Hepatocyte (in vitro differentiated cells): ENCODE measurements around the gene ART3. TPM values are rescaled to one million over a fixed set of nuclear protein-coding genes. Genes with fewer than 3 reads are reported as not detected.
"Not testable (repeated sequence)": the region's sequence is repeated elsewhere in the genome, so short reads cannot be mapped to it uniquely, and the experiment has no call there.

ENCODE experiments used
- DNase-seq: peaks from one replicate; pipeline ENCODE4 v3.0.0-alpha.2; 2016; ENCODE audit warnings: low spot score
- H2AFZ ChIP-seq: fragments of 200-600 bp; sonication (generic); 2 replicates; pipeline ENCODE4 v1.6.0; 2016; ENCODE audit warnings: antibody characterized with exemption, mild to moderate bottlenecking
- H3K27ac ChIP-seq: fragments of 200-600 bp; sonication (generic); 2 replicates; pipeline ENCODE4 v1.5.1; 2016; ENCODE audit warnings: mild to moderate bottlenecking
- H3K27me3 ChIP-seq: fragments of 200-600 bp; sonication (generic); 2 replicates; pipeline ENCODE4 v1.6.1; 2016
- H3K36me3 ChIP-seq: fragments of 200-600 bp; sonication (generic); replicated peaks from 2 replicates; pipeline ENCODE4 v1.5.1; 2016; ENCODE audit warnings: low read depth; ENCODE audit not compliant: insufficient read depth
- H3K4me1 ChIP-seq: fragments of 200-600 bp; sonication (generic); 2 replicates; pipeline ENCODE4 v1.5.1; 2016; ENCODE audit warnings: mild to moderate bottlenecking, moderate library complexity; ENCODE audit not compliant: insufficient read depth
- H3K4me2 ChIP-seq: fragments of 200-600 bp; sonication (generic); 2 replicates; pipeline ENCODE4 v1.6.0; 2016
- H3K4me3 ChIP-seq: fragments of 200-600 bp; sonication (generic); 2 replicates; pipeline ENCODE4 v1.5.1; 2016; ENCODE audit warnings: mild to moderate bottlenecking
- H3K79me2 ChIP-seq: fragments of 200-600 bp; sonication (generic); 2 replicates; pipeline ENCODE4 v1.6.0; 2017; ENCODE audit warnings: mild to moderate bottlenecking
- H3K9me2 ChIP-seq: fragments of 200-600 bp; sonication (generic); replicated peaks from 2 replicates; pipeline ENCODE4 v1.6.0; 2017; ENCODE audit warnings: mild to moderate bottlenecking; ENCODE audit not compliant: insufficient read depth
- H3K9me3 ChIP-seq: fragments of 200-600 bp; sonication (generic); 2 replicates; pipeline ENCODE4 v1.5.1; 2016; ENCODE audit warnings: low read depth, mild to moderate bottlenecking
- H4K20me1 ChIP-seq: fragments of 200-600 bp; sonication (generic); 2 replicates; pipeline ENCODE4 v1.6.0; 2016; ENCODE audit warnings: mild to moderate bottlenecking; ENCODE audit not compliant: insufficient read depth, poor library complexity, severe bottlenecking
- EZH2 ChIP-seq: fragments of 200-600 bp; sonication (generic); IDR thresholded peaks from 2 replicates; pipeline ENCODE4 v1.6.1; 2016; ENCODE audit warnings: antibody characterized with exemption, mild to moderate bottlenecking, borderline replicate concordance
- EZH2phosphoT487 ChIP-seq: fragments of 200-600 bp; sonication (generic); IDR thresholded peaks from one replicate; pipeline ENCODE4 v1.6.1; 2018; ENCODE audit warnings: antibody characterized with exemption, mild to moderate bottlenecking, low read depth, moderate library complexity; ENCODE audit not compliant: unreplicated experiment, severe bottlenecking
- WGBS: methylation state at CpG from one replicate; pipeline ENCODE4 v1.1.6; 2016; ENCODE audit warnings: low lambda C conversion rate; ENCODE audit errors: missing lambda C conversion rate; 5-methylcytosine and 5-hydroxymethylcytosine counted together
- polyA plus RNA-seq: library from polyadenylated mRNA; unstranded; fragments of >200 nt; fragmentation: Nextera tagmentation; extraction: Ambion mirVana; gene quantifications from 2 replicates; pipeline ENCODE4 v1.2.1, GENCODE V29; 2016
- total RNA-seq: library from RNA; depleted of rRNA; stranded (reverse); fragments of >200 nt; gene quantifications from 2 replicates; pipeline ENCODE4 v1.2.3, GENCODE V29; 2014
- TF ChIP-seq, protein P1 (sequence below): fragments of 200-600 bp; sonication (generic); IDR thresholded peaks from 2 replicates; pipeline ENCODE4 v1.5.1; 2016; ENCODE audit warnings: antibody characterized with exemption, mild to moderate bottlenecking; ENCODE audit not compliant: poor library complexity

ART3 gene
- total and polyA plus RNA-seq, 2 experiments from 2014 or later: 0.90 to 2.8 TPM

DNA sequence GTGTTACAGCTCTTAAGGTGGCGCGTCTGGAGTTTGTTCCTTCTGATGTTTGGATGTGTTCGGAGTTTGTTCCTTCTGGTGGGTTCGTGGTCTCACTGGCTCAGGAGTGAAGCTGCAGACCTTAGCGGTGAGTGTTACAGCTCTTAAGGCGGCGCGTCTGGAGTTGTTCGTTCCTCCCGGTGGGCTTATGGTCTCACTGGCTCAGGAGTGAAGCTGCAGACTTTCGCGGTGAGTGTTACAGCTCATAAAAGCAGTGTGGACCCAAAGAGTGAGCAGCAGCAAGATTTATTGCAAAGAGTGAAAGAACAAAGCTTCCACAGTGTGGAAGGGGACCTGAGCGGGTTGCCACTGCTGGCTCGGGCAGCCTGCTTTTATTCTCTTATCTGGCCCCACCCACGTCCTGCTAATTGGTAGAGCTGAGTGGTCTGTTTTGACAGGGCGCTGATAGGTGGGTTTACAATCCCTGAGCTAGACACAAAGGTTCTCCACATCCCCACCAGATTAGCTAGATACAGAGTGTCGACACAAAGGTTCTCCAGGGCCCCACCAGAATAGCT is 24.6 kb upstream of the ART3 start:
- not testable (repeated sequence) for H3K4me2 ChIP-seq, DNase-seq, H3K4me1 ChIP-seq, H3K9me2 ChIP-seq, H3K4me3 ChIP-seq, H3K9me3 ChIP-seq, H3K36me3 ChIP-seq, H4K20me1 ChIP-seq, H3K27me3 ChIP-seq, H3K27ac ChIP-seq, H2AFZ ChIP-seq, H3K79me2 ChIP-seq
- 77% methylated on average over 17 of the region's 17 CpGs for WGBS

DNA sequence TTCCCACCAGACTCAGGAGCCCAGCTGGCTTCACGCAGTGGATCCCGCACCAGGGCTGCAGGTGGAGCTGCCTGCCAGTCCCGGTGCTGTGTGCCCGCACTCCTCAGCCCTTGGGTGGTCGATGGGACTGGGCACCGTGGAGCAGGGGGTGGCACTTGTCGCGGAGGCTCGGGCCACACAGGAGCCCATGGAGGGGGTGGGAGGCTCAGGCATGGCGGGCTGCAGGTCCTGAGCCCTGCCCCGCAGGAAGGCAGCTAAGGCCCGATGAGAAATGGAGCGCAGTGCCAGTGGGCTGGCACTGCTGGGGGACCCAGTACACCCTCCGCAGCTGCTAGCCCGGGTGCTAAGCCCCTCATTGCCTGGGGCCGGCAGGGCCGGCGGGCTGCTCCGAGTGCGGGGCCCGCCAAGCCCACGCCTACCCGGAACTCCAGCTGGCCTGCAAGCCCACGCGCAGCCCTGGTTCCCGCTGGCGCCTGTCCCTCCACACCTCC is 23.9 kb upstream of the ART3 start:
- H3K27ac ChIP-seq, H3K4me1 ChIP-seq, H3K4me2 ChIP-seq, H3K9me2 ChIP-seq, H3K27me3 ChIP-seq, H3K79me2 ChIP-seq, DNase-seq, H4K20me1 ChIP-seq, H3K4me3 ChIP-seq, H2AFZ ChIP-seq, H3K9me3 ChIP-seq, H3K36me3 ChIP-seq: not testable (repeated sequence)
- WGBS: 91% methylated on average over 26 of the region's 27 CpGs

DNA sequence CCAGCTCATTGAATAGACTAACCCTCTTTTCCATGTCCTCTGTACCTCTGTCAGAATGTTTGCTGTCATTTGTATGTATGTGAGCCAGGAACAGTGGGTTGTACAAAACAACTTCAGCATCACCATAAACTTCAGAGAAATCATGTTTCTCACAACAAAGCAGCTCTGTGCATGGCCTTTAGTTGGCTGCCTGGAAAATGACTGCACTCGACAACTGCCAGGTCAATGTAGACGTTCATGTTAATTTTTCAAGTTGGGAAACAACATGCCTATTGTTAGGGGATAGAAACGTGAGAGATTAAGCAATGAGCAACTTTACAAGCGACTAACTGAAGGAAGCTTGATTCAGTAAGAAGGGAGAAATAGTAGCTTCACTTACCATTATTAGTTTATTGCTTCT is 20.8 kb upstream of the ART3 start:
- H2AFZ ChIP-seq: no peak overlapping the region
- no peaks in the 10 kb centered on the region for H3K27me3 ChIP-seq
- no peak overlapping the region for H3K4me3 ChIP-seq
- WGBS: 13% methylated on average over 4 of the region's 4 CpGs
- DNase-seq: no peak
- no peaks in the 10 kb centered on the region for H3K36me3 ChIP-seq
- TF ChIP-seq, protein P1, sequence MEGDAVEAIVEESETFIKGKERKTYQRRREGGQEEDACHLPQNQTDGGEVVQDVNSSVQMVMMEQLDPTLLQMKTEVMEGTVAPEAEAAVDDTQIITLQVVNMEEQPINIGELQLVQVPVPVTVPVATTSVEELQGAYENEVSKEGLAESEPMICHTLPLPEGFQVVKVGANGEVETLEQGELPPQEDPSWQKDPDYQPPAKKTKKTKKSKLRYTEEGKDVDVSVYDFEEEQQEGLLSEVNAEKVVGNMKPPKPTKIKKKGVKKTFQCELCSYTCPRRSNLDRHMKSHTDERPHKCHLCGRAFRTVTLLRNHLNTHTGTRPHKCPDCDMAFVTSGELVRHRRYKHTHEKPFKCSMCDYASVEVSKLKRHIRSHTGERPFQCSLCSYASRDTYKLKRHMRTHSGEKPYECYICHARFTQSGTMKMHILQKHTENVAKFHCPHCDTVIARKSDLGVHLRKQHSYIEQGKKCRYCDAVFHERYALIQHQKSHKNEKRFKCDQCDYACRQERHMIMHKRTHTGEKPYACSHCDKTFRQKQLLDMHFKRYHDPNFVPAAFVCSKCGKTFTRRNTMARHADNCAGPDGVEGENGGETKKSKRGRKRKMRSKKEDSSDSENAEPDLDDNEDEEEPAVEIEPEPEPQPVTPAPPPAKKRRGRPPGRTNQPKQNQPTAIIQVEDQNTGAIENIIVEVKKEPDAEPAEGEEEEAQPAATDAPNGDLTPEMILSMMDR: no peak
- TF ChIP-seq EZH2 (no peak), EZH2phosphoT487 (no peak)
- H3K9me2 ChIP-seq: no peaks in the 10 kb centered on the region
- no peaks in the 10 kb centered on the region for H4K20me1 ChIP-seq
- H3K79me2 ChIP-seq: no peaks in the 10 kb centered on the region
- H3K4me2 ChIP-seq: no peak overlapping the region
- no peaks in the 10 kb centered on the region for H3K9me3 ChIP-seq
- no peak overlapping the region for H3K27ac ChIP-seq
- no peaks in the 10 kb centered on the region for H3K4me1 ChIP-seq

DNA sequence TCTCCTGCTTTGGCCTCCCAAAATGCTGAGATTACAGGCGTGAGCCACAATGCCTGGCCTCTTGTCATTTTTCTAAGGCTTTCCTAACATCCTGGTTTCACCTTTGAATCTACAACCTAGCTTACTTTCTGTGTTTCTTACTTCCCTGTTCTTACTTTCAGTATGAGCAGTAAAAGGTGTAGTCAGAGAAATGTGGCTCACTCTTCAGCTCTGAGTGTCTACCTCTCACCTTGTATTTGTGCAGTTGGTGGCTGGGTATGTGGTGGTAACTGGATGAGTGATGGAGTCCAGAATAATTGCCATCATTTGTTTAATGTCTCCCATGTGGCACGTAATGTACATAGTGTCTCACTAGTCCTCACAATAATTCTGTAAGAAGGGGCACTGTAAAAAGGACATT is 19.5 kb upstream of the ART3 start:
- Histone ChIP-seq H3K4me3 (no peak overlapping the region), H3K27me3 (no peaks in the 10 kb centered on the region), H3K79me2 (no peaks in the 10 kb centered on the region), H3K4me1 (no peaks in the 10 kb centered on the region), H3K9me2 (no peaks in the 10 kb centered on the region), H3K27ac (no peak overlapping the region), H3K36me3 (no peaks in the 10 kb centered on the region), H4K20me1 (no peaks in the 10 kb centered on the region), H3K4me2 (no peak overlapping the region), H3K9me3 (no peaks in the 10 kb centered on the region), H2AFZ (no peak overlapping the region)
- no peak for DNase-seq
- TF ChIP-seq EZH2phosphoT487 (no peak), EZH2 (no peak)
- TF ChIP-seq, protein P1: no peak
- 87% methylated on average over 2 of the region's 2 CpGs for whole genome bisulfite sequencing
